SJCRH30 (cell line): ENCODE data around the gene NME7. TPM values are rescaled to one million over a fixed set of nuclear protein-coding genes. Genes with fewer than 3 reads are reported as not detected.

Experiments
- DNase-seq, 2 experiments: peaks; one replicate each; pipeline ENCODE4 v3.0.0-alpha.2; 2015 to 2020
- H3K27ac ChIP-seq: fragments of 250-450 bp; sonication (Bioruptor Pico); 2 replicates; pipeline ENCODE4 v1.5.1; 2020; ENCODE audit warnings: mild to moderate bottlenecking, moderate library complexity
- H3K27me3 ChIP-seq: fragments of 250-450 bp; sonication (Bioruptor Pico); 2 replicates; pipeline ENCODE4 v1.5.1; 2020; ENCODE audit warnings: mild to moderate bottlenecking, moderate library complexity
- H3K36me3 ChIP-seq: fragments of 250-450 bp; sonication (Bioruptor Pico); 2 replicates; pipeline ENCODE4 v1.5.1; 2020; ENCODE audit warnings: mild to moderate bottlenecking, moderate library complexity
- H3K4me1 ChIP-seq: fragments of 250-450 bp; sonication (Bioruptor Pico); 2 replicates; pipeline ENCODE4 v1.5.1; 2020; ENCODE audit warnings: mild to moderate bottlenecking, moderate library complexity
- H3K4me3 ChIP-seq: fragments of 250-450 bp; sonication (Bioruptor Pico); 2 replicates; pipeline ENCODE4 v1.5.1; 2020; ENCODE audit warnings: mild to moderate bottlenecking, moderate library complexity
- H3K9me3 ChIP-seq: fragments of 250-450 bp; sonication (Bioruptor Pico); replicated peaks from 2 replicates; pipeline ENCODE4 v1.5.1; 2020; ENCODE audit warnings: mild to moderate bottlenecking, moderate library complexity
- total RNA-seq: library from RNA; depleted of rRNA; stranded (reverse); fragments of >200 nt; shearing (Covaris generic); gene quantifications from 2 replicates; pipeline ENCODE4 v1.2.3, GENCODE V29; 2014

The NME7 gene
- total RNA-seq, 1 experiment from 2014 or later, result 20.7 TPM

- no peak overlapping the region for H3K4me3 ChIP-seq
- DNase-seq, result no peak
- no peaks in the 10 kb centered on the region for H3K27me3 ChIP-seq
- H3K4me1 ChIP-seq, result peaks cover 4% of the 10 kb centered on the region; the same call in 1 of the 2 replicates
- H3K36me3 ChIP-seq, result no peaks in the 10 kb centered on the region
- H3K9me3 ChIP-seq, result no peaks in the 10 kb centered on the region
- peak overlapping the region; percentile 17; the same call in 1 of the 2 replicates for H3K27ac ChIP-seq
Observed at GRCh38 chr1:169249611-169250010, 118.0 kb downstream of the NME7 start.

- peaks cover 4% of the 10 kb centered on the region; the same call in 1 of the 2 replicates for H3K4me1 ChIP-seq
Observed at GRCh38 chr1:169245706-169246105, 121.9 kb downstream of the NME7 start.

GRCh38 chr1:169240449-169241232, 127.0 kb downstream of the NME7 start:
- Histone ChIP-seq H3K36me3 (no peaks in the 10 kb centered on the region), H3K9me3 (no peaks in the 10 kb centered on the region), H3K27me3 (no peaks in the 10 kb centered on the region), H3K4me1 (peaks cover 8% of the 10 kb centered on the region), H3K4me3 (no peak overlapping the region), H3K27ac (no peak overlapping the region)
- no peak for DNase-seq

More at GRCh38 chr1:169245706-169246105, 121.9 kb downstream of the NME7 start:
- no peaks in the 10 kb centered on the region for H3K27me3 ChIP-seq
- H3K27ac ChIP-seq, result no peak overlapping the region
- H3K4me3 ChIP-seq, result no peak overlapping the region
- H3K36me3 ChIP-seq, result no peaks in the 10 kb centered on the region
- H3K9me3 ChIP-seq, result no peaks in the 10 kb centered on the region
- DNase-seq, result no peak

GRCh38 chr1:169236880-169237279, 130.7 kb downstream of the NME7 start:
- no peak overlapping the region for H3K4me3 ChIP-seq

GRCh38 chr1:169236143-169236542, 131.5 kb downstream of the NME7 start:
- DNase-seq, result peak in 1 of 2 experiments; percentile 8
- no peaks in the 10 kb centered on the region for H3K27me3 ChIP-seq
- H3K36me3 ChIP-seq, result no peaks in the 10 kb centered on the region
- H3K9me3 ChIP-seq, result no peaks in the 10 kb centered on the region
- peaks cover 6% of the 10 kb centered on the region; the same call in 1 of the 2 replicates for H3K4me1 ChIP-seq
- no peak overlapping the region for H3K27ac ChIP-seq
- H3K4me3 ChIP-seq, result no peak overlapping the region

More at GRCh38 chr1:169236880-169237279, 130.7 kb downstream of the NME7 start:
- DNase-seq, result no peak
- H3K4me1 ChIP-seq, result peaks cover 6% of the 10 kb centered on the region; the same call in 1 of the 2 replicates
- no peaks in the 10 kb centered on the region for H3K9me3 ChIP-seq
- no peaks in the 10 kb centered on the region for H3K27me3 ChIP-seq
- no peak overlapping the region for H3K27ac ChIP-seq
- no peaks in the 10 kb centered on the region for H3K36me3 ChIP-seq

- DNase-seq, result no peak
- H3K36me3 ChIP-seq, result no peaks in the 10 kb centered on the region
- no peaks in the 10 kb centered on the region for H3K27me3 ChIP-seq
- H3K9me3 ChIP-seq, result no peaks in the 10 kb centered on the region
- no peak overlapping the region for H3K4me3 ChIP-seq
- no peak overlapping the region for H3K27ac ChIP-seq
- peaks cover 6% of the 10 kb centered on the region; the same call in 1 of the 2 replicates for H3K4me1 ChIP-seq
Observed at GRCh38 chr1:169235568-169235967, 132.0 kb downstream of the NME7 start.

- no peak overlapping the region for H3K27ac ChIP-seq
- DNase-seq, result no peak
- no peaks in the 10 kb centered on the region for H3K27me3 ChIP-seq
- H3K4me1 ChIP-seq, result peaks cover 6% of the 10 kb centered on the region; the same call in 1 of the 2 replicates
- no peak overlapping the region for H3K4me3 ChIP-seq
- H3K9me3 ChIP-seq, result no peaks in the 10 kb centered on the region
- H3K36me3 ChIP-seq, result no peaks in the 10 kb centered on the region
Observed at GRCh38 chr1:169234780-169235179, 132.8 kb downstream of the NME7 start.

- Histone ChIP-seq H3K36me3 (no peaks in the 10 kb centered on the region), H3K4me3 (no peak overlapping the region), H3K4me1 (no peaks in the 10 kb centered on the region), H3K27ac (no peak overlapping the region), H3K9me3 (no peaks in the 10 kb centered on the region), H3K27me3 (no peaks in the 10 kb centered on the region)
- no peak for DNase-seq
Observed at GRCh38 chr1:169217636-169218035, 150.0 kb downstream of the NME7 start.

GRCh38 chr1:169214598-169214997, 153.0 kb downstream of the NME7 start:
- Histone ChIP-seq H3K4me3 (no peak overlapping the region), H3K9me3 (no peaks in the 10 kb centered on the region), H3K36me3 (no peaks in the 10 kb centered on the region), H3K4me1 (no peaks in the 10 kb centered on the region), H3K27ac (no peak overlapping the region), H3K27me3 (no peaks in the 10 kb centered on the region)
- no peak for DNase-seq

GRCh38 chr1:169212088-169212487, 155.5 kb downstream of the NME7 start:
- Histone ChIP-seq H3K36me3 (no peaks in the 10 kb centered on the region), H3K27ac (no peak overlapping the region), H3K9me3 (no peaks in the 10 kb centered on the region), H3K27me3 (no peaks in the 10 kb centered on the region), H3K4me1 (no peaks in the 10 kb centered on the region), H3K4me3 (no peak overlapping the region)
- no peak for DNase-seq

- H3K9me3 ChIP-seq, result no peaks in the 10 kb centered on the region
- H3K4me3 ChIP-seq, result no peak overlapping the region
- no peaks in the 10 kb centered on the region for H3K4me1 ChIP-seq
- no peak overlapping the region for H3K27ac ChIP-seq
- H3K27me3 ChIP-seq, result no peaks in the 10 kb centered on the region
- no peaks in the 10 kb centered on the region for H3K36me3 ChIP-seq
- DNase-seq, result no peak
Observed at GRCh38 chr1:169207797-169208520, 159.6 kb downstream of the NME7 start.

- Histone ChIP-seq H3K4me1 (no peaks in the 10 kb centered on the region), H3K9me3 (no peaks in the 10 kb centered on the region), H3K27ac (no peak overlapping the region), H3K4me3 (no peak overlapping the region), H3K36me3 (no peaks in the 10 kb centered on the region), H3K27me3 (no peaks in the 10 kb centered on the region)
- DNase-seq, result no peak
Observed at GRCh38 chr1:169204157-169204556, 163.4 kb downstream of the NME7 start.

GRCh38 chr1:169202791-169203665, 164.6 kb downstream of the NME7 start:
- no peak for DNase-seq
- Histone ChIP-seq H3K4me3 (no peak overlapping the region), H3K9me3 (no peaks in the 10 kb centered on the region), H3K36me3 (no peaks in the 10 kb centered on the region), H3K27ac (no peak overlapping the region), H3K27me3 (no peaks in the 10 kb centered on the region), H3K4me1 (no peaks in the 10 kb centered on the region)

GRCh38 chr1:169201084-169201619, 166.4 kb downstream of the NME7 start:
- no peak for DNase-seq
- no peaks in the 10 kb centered on the region for H3K27me3 ChIP-seq
- no peaks in the 10 kb centered on the region for H3K4me1 ChIP-seq
- no peaks in the 10 kb centered on the region for H3K36me3 ChIP-seq
- H3K27ac ChIP-seq, result no peak overlapping the region
- H3K4me3 ChIP-seq, result no peak overlapping the region
- no peaks in the 10 kb centered on the region for H3K9me3 ChIP-seq
